Measurements from ENCODE around the gene THPO. TPM values are rescaled to one million over a fixed set of nuclear protein-coding genes. Genes with fewer than 3 reads are reported as not detected.

THPO gene
- total RNA-seq, 1 experiment from 2014 or later: not detected

DNA sequence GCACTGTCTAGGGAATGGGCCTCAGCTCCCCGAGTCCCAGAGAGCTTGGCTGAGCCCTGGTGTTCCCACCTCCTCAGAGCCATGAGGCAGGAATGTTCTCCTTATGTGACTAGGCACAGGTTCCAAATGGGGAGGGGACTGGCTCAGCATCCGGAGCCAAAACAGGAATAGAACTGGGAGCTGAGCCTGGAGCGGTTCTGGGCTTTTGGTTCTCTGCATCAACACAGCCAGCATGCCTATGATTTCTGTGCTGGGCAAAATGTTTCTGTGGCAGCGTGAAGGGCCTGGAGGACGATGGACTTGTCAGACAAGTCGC lies 40.6 kb downstream of the THPO start, which contains the start of gene FAM131A:
Gene FAM131A, plus strand, starts transcription at position 202 of the 316 bp plus-strand sequence. Its CDS starts 31 bp downstream, at position 233.
- H3K27me3 ChIP-seq (ENCODE audit: low read length): no peaks in the 10 kb centered on the region
- ChIA-PET POLR2A (ENCODE audit: unreplicated experiment) (no interaction called here), CTCF (no interaction called here)
- H3K4me3 ChIP-seq (ENCODE audit: low read length): peak within 1 kb of the TSS; percentile 71
- H3K79me2 ChIP-seq (ENCODE audit: low read length): peaks cover 28% of the 10 kb centered on the region
- H2AFZ ChIP-seq (ENCODE audit: low read length): peak within 1 kb of the TSS; percentile 13; the same call in 1 of the 2 replicates
- peaks cover 22% of the 10 kb centered on the region; the same call in 1 of the 2 replicates for H3K36me3 ChIP-seq (ENCODE audit: low read depth, low read length)
- H3K9ac ChIP-seq (ENCODE audit: low read length): peak within 1 kb of the TSS; percentile 89
- H3K4me1 ChIP-seq (ENCODE audit: insufficient read depth, low read length): peaks cover 48% of the 10 kb centered on the region
- peak within 1 kb of the TSS; percentile 95 for H3K27ac ChIP-seq (ENCODE audit: low read length)
- no peaks in the 10 kb centered on the region for H3K9me3 ChIP-seq (ENCODE audit: low read length)
- ATAC-seq (no peak), DNase-seq (no peak)
- TF ChIP-seq CTCF (conservative IDR thresholded peaks at IDR 0.05; ENCODE audit: low read depth, low read length) (no peak), EZH2 (IDR thresholded peaks at IDR 0.05; ENCODE audit: low read length, unreplicated experiment) (no peak), EZH2phosphoT487 (IDR thresholded peaks at IDR 0.05; ENCODE audit: borderline replicate concordance, low read length) (no peak)
- no peaks in the 10 kb centered on the region for H4K20me1 ChIP-seq (ENCODE audit: low read length)
- peaks cover 24% of the 10 kb centered on the region for H3F3A ChIP-seq (ENCODE audit: low read length, unreplicated experiment)
- H3K4me2 ChIP-seq (ENCODE audit: low read length): peak within 1 kb of the TSS; percentile 98
- no peaks in the 10 kb centered on the region for H3K9me2 ChIP-seq (replicated peaks; ENCODE audit: low read length)
- no TSS peak for BruUV-seq (replicated peaks)
- intact Hi-C loops (cut with micrococcal nuclease): loop anchor here (2.0 kb wide), 1 partner anchor 25 kb away; no protein-coding TSS in a partner anchor

DNA sequence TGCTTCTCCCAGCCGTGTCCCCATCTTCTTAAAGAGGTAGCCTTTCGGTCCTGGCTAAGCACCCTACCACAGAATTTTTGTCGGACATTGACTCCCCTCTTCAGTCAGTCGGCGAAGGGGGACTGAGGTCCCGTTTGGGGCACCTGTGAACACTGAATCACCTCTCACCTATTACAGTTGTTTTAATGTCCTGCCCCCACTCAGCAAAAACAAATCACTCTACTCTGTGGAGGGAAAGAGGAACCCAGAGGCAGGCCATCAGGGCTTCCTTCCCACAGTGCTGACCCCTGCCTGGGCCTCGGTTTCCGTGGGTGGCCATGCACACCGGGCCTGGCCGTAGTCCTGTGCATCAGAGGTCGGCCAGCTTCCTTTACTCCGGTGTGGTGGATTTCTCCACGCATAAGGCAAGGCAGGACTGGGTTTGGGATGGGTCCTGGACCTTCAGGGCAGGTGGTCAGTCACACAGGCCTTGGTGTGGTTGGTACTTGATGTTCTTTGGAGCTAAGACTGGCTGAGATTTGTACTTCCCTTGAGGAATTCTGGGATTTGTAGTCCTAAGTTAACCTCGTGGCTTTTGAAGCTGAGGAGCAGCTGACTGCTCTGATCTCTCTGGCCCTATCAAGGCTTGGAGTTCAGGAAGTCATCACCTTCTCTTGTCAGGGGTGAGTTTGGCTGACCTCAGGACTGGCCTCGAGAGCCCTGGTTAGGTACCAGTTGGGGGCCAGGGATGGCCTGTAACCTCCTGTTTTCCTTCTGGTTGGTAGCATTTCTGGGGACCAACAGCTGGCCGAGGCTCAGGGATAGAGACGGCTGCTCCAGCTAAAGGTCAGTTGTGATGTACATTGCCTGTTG lies 41.2 kb downstream of the THPO start:
- no peak for TF ChIP-seq CTCF (conservative IDR thresholded peaks at IDR 0.05; ENCODE audit: low read depth, low read length)
- no peak for TF ChIP-seq EZH2phosphoT487 (IDR thresholded peaks at IDR 0.05; ENCODE audit: borderline replicate concordance, low read length)
- no peak for TF ChIP-seq EZH2 (IDR thresholded peaks at IDR 0.05; ENCODE audit: low read length, unreplicated experiment)
- intact Hi-C loops (cut with micrococcal nuclease): loop anchor here (2.0 kb wide), 1 partner anchor 26 kb away; no protein-coding TSS in a partner anchor
- BruUV-seq (replicated peaks): TSS peak; percentile 17
- Histone ChIP-seq H3K4me1 (ENCODE audit: insufficient read depth, low read length) (peaks cover 54% of the 10 kb centered on the region), H3K9me3 (ENCODE audit: low read length) (no peaks in the 10 kb centered on the region), H3F3A (ENCODE audit: low read length, unreplicated experiment) (peaks cover 28% of the 10 kb centered on the region), H3K4me3 (ENCODE audit: low read length) (peak overlapping the region; percentile 71), H3K9me2 (replicated peaks; ENCODE audit: low read length) (no peaks in the 10 kb centered on the region), H3K9ac (ENCODE audit: low read length) (peak overlapping the region; percentile 89), H3K36me3 (ENCODE audit: low read depth, low read length) (peaks cover 26% of the 10 kb centered on the region), H2AFZ (ENCODE audit: low read length) (peak overlapping the region; percentile 13; the same call in 1 of the 2 replicates), H3K27ac (ENCODE audit: low read length) (peak overlapping the region; percentile 95), H3K79me2 (ENCODE audit: low read length) (peaks cover 34% of the 10 kb centered on the region), H4K20me1 (ENCODE audit: low read length) (no peaks in the 10 kb centered on the region), H3K27me3 (ENCODE audit: low read length) (no peaks in the 10 kb centered on the region), H3K4me2 (ENCODE audit: low read length) (peak overlapping the region; percentile 98)
- no peak for ATAC-seq
- peak; percentile 48 for DNase-seq
- ChIA-PET CTCF (no interaction called here), POLR2A (ENCODE audit: unreplicated experiment) (no interaction called here)

Data from PC-3 (cell line).